AG10803 (cell line): ENCODE measurements around the gene OR4F15.
A peak's percentile ranks its signal among the peaks of the same experiment; 100 is the strongest.

Source experiments
- DNase-seq: peaks from one replicate; pipeline ENCODE4 v3.0.0; 2010; ENCODE audit warnings: low read depth
- H3K4me3 ChIP-seq: 2 replicates; pipeline ENCODE4 v1.5.1; 2011; ENCODE audit warnings: mild to moderate bottlenecking, low read length, control low read depth
- CTCF ChIP-seq: conservative IDR thresholded peaks from 2 replicates; pipeline ENCODE4 v1.5.1; 2011; ENCODE audit warnings: mild to moderate bottlenecking, low read length, control low read depth, inconsistent platforms

OR4F15 gene

GRCh38 chr15:101844916-101845315 is 32.9 kb downstream of the OR4F15 start:
- no peak for DNase-seq
- no peak for TF ChIP-seq CTCF
- H3K4me3 ChIP-seq = no peak overlapping the region

- no peak overlapping the region for H3K4me3 ChIP-seq
- DNase-seq = peak; percentile 17
- no peak for TF ChIP-seq CTCF
These were observed 40.4 kb downstream of the OR4F15 start for GRCh38 chr15:101852356-101852755.
